Endothelial cell of umbilical vein (primary cell): ENCODE results near the gene ZNF837. TPM values are rescaled to one million over a fixed set of nuclear protein-coding genes. Genes with fewer than 3 reads are reported as not detected.

Experiments
- BruUV-seq: library from RNA; stranded (reverse); fragments of 400-500 nt; replicated peaks from 2 replicates; lab custom pipeline; 2021; lab: Mats Ljungman, UMichigan
- CTCF ChIA-PET: fragments of 300-600, 350-600 bp; sonication (Branson Sonifier 250); formaldehyde crosslinking; loops from one replicate; lab custom pipeline; 2021; ENCODE audit warnings: antibody characterized with exemption, inconsistent platforms; lab: Charles Lee
- POLR2A ChIA-PET: fragments of 300-600, 350-600 bp; sonication (Branson Sonifier 250); formaldehyde crosslinking; loops from one replicate; lab custom pipeline; 2021; ENCODE audit warnings: antibody characterized with exemption, inconsistent platforms; lab: Charles Lee
- DNase-seq: peaks from one replicate; pipeline ENCODE4 v3.0.0-alpha.2; 2011; ENCODE audit warnings: low read depth, low spot score
- FAIRE-seq: peaks from 2 replicates; lab custom pipeline; 2011; peaks lifted over from hg19 to GRCh38; lab: Jason Lieb, UNC
- H2AFZ ChIP-seq: 2 replicates; pipeline ENCODE4 v1.6.0; 2012; ENCODE audit warnings: low read depth, low read length, control low read depth, inconsistent platforms
- H3K27ac ChIP-seq: 2 replicates; pipeline ENCODE4 v1.5.1; 2011; ENCODE audit warnings: low read depth, mild to moderate bottlenecking, control low read depth, low read length, moderate library complexity; ENCODE audit not compliant: insufficient read depth
- H3K27me3 ChIP-seq, 2 experiments: 2 replicates each; pipeline versions ENCODE4 v1.6.0 to v1.6.1; 2011; ENCODE audit warnings: low read length in 2 of 2, mixed read lengths in 1 of 2; ENCODE audit not compliant: control insufficient read depth in 2 of 2, insufficient read depth in 2 of 2
- H3K36me3 ChIP-seq, 2 experiments: 2 replicates in 1 of 2; 3 replicates in 1 of 2; pipeline ENCODE4 v1.5.1; 2011; ENCODE audit warnings: low read length in 2 of 2, mild to moderate bottlenecking in 1 of 2, moderate library complexity in 1 of 2; ENCODE audit not compliant: control insufficient read depth in 2 of 2, insufficient read depth in 2 of 2; ENCODE audit errors: extremely low read depth in 1 of 2
- H3K4me1 ChIP-seq: 3 replicates; pipeline ENCODE4 v1.5.1; 2011; ENCODE audit warnings: mild to moderate bottlenecking, low read length; ENCODE audit not compliant: control insufficient read depth, insufficient read depth; ENCODE audit errors: extremely low read depth
- H3K4me2 ChIP-seq: 2 replicates; pipeline ENCODE4 v1.6.1; 2011; ENCODE audit warnings: low read length, control low read depth, mixed read lengths; ENCODE audit not compliant: insufficient read depth
- H3K4me3 ChIP-seq, 3 experiments: fragments of 200-600 bp in 1 of 3; sonication (generic), shearing (Covaris generic) in 1 of 3; replicated peaks in 1 of 3; 2 replicates each; pipeline ENCODE4 v1.5.1; 2011 to 2016; ENCODE audit warnings: control low read depth in 3 of 3, low read length in 3 of 3, mild to moderate bottlenecking in 2 of 3, inconsistent platforms in 1 of 3, low read depth in 1 of 3, moderate library complexity in 1 of 3; ENCODE audit not compliant: insufficient read depth in 1 of 3
- H3K79me2 ChIP-seq: 2 replicates; pipeline ENCODE4 v1.6.0; 2012; ENCODE audit warnings: low read length, inconsistent platforms; ENCODE audit not compliant: control insufficient read depth, insufficient read depth
- H3K9ac ChIP-seq: replicated peaks from 2 replicates; pipeline ENCODE3; 2011; ENCODE audit warnings: low read length, control low read depth; ENCODE audit not compliant: insufficient read depth; ENCODE audit errors: extremely low read depth
- H3K9me1 ChIP-seq: replicated peaks from 3 replicates; pipeline ENCODE4 v1.6.0; 2011; ENCODE audit warnings: mild to moderate bottlenecking, low read length; ENCODE audit not compliant: control insufficient read depth, insufficient read depth; ENCODE audit errors: extremely low read depth
- H3K9me3 ChIP-seq: replicated peaks from 2 replicates; pipeline ENCODE4 v1.5.1; 2012; ENCODE audit warnings: low read length, inconsistent platforms; ENCODE audit not compliant: control insufficient read depth, insufficient read depth
- H4K20me1 ChIP-seq: replicated peaks from 2 replicates; pipeline ENCODE3; 2011; ENCODE audit warnings: mild to moderate bottlenecking, low read length; ENCODE audit not compliant: control insufficient read depth, insufficient read depth; ENCODE audit errors: extremely low read depth
- CTCF ChIP-seq, 2 donors: IDR thresholded peaks; 1 replicate in 1 of 2; 2 replicates in 1 of 2; pipeline ENCODE4 v1.5.1; 2011; ENCODE audit warnings: low read length in 2 of 2, mild to moderate bottlenecking in 2 of 2, moderate library complexity in 2 of 2, control low read depth in 1 of 2, inconsistent platforms in 1 of 2, low read depth in 1 of 2; ENCODE audit not compliant: insufficient read depth in 1 of 2; ENCODE audit errors: extremely low read depth in 1 of 2
- EZH2 ChIP-seq: IDR thresholded peaks from 2 replicates; pipeline ENCODE4 v1.6.1; 2012; ENCODE audit warnings: borderline replicate concordance, low read depth, mild to moderate bottlenecking, moderate library complexity, low read length, inconsistent platforms; ENCODE audit not compliant: severe bottlenecking
- FOS ChIP-seq: IDR thresholded peaks from 2 replicates; pipeline ENCODE4 v1.6.1; 2011; ENCODE audit warnings: mild to moderate bottlenecking, low read length, moderate library complexity, borderline replicate concordance; ENCODE audit not compliant: insufficient read depth
- GATA2 ChIP-seq: IDR thresholded peaks from 2 replicates; pipeline ENCODE4 v1.7.0; 2011; ENCODE audit warnings: low read depth, mild to moderate bottlenecking, moderate library complexity, mixed read lengths, low read length; ENCODE audit not compliant: insufficient read length, insufficient read depth
- JUN ChIP-seq: IDR thresholded peaks from 2 replicates; pipeline ENCODE4 v1.6.1; 2011; ENCODE audit warnings: borderline replicate concordance, low read depth; ENCODE audit not compliant: insufficient read length, insufficient read depth
- MYC ChIP-seq: IDR thresholded peaks from one replicate; pipeline ENCODE4 v1.6.1; 2011; ENCODE audit warnings: mild to moderate bottlenecking, low read depth, low read length
- POLR2A ChIP-seq: IDR thresholded peaks from 2 replicates; pipeline ENCODE4 v1.6.1; 2012; ENCODE audit warnings: low read depth, mild to moderate bottlenecking, control low read depth, low read length
- POLR2AphosphoS5 ChIP-seq: IDR thresholded peaks from 2 replicates; pipeline ENCODE4 v1.6.1; 2012; ENCODE audit warnings: low read depth, mild to moderate bottlenecking, control low read depth, low read length, moderate library complexity; ENCODE audit not compliant: insufficient read depth
- dilution Hi-C: fragments of 300-500 bp; cut with MboI; formaldehyde crosslinking; loops from one replicate; pipeline ENCODE4 v1.15.0; 2019; ENCODE audit warnings: low sequenced_read_pairs; ENCODE audit not compliant: extremely low pct_ligation_motif_present
- intact Hi-C: fragments of 100-400 bp; cut with micrococcal nuclease; formaldehyde crosslinking; loops from one replicate; pipeline ENCODE4 v1.10.0; 2022
- polyA plus RNA-seq, 4 experiments: library from polyadenylated mRNA; depleted of rRNA in 3 of 4; stranded (reverse) in 3 of 4; unstranded in 1 of 4; fragments of >200 nt; gene quantifications; 2 replicates each; pipeline versions ENCODE4 v1.2.1 to v1.2.3, GENCODE V29; 2011 to 2012; ENCODE audit warnings: missing spikeins in 1 of 4
- total RNA-seq: library from RNA; stranded (reverse); gene quantifications from 2 replicates; pipeline ENCODE4 v1.2.3, GENCODE V29; 2021
- TF ChIP-seq, protein P1 (sequence below): IDR thresholded peaks from 2 replicates; pipeline ENCODE4 v1.6.1; 2011; ENCODE audit not compliant: insufficient read depth, insufficient read length

ZNF837 gene
- total and polyA plus RNA-seq, 2 donors (not counting 3 experiments of a cell fraction or from before 2014, with no cell fraction given) = 1.4 to 1.6 TPM

DNA sequence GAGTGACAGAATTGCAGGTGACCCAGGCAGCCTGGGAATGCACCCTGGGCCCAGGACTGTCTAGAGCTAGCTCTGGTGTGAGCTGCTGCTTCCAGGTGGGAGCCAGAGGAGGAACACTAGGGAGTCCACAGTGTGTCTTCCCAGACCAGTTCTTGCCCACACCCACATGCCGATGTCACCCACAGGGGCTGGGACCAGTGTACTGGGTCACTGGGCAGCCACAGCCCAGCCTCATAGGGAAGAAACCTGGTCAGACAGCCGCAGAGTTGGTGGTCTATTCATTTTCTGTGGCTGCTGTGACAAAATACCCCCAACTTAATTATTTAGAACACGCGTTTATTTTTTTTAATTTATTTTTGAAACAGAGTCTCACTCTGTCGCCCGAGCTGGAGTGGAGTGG lies 17.7 kb upstream of the ZNF837 start:
- Histone ChIP-seq H3K4me3 (no peak overlapping the region), H3K4me1 (peaks cover 12% of the 10 kb centered on the region), H3K9ac (no peak overlapping the region), H3K4me2 (no peak overlapping the region), H3K9me1 (no peaks in the 10 kb centered on the region), H3K9me3 (no peaks in the 10 kb centered on the region), H4K20me1 (no peaks in the 10 kb centered on the region), H3K27me3 (no peaks in the 10 kb centered on the region), H2AFZ (no peak overlapping the region), H3K79me2 (no peaks in the 10 kb centered on the region), H3K36me3 (peaks cover 6 to 13% of the 10 kb centered on the region in 2 experiments), H3K27ac (no peak overlapping the region)
- FAIRE-seq = no peak
- CTCF ChIA-PET = no interaction called here
- TF ChIP-seq EZH2 = no peak
- TF ChIP-seq FOS = no peak
- no peak for TF ChIP-seq GATA2
- BruUV-seq = no TSS peak
- DNase-seq = no peak
- intact Hi-C loops (no loop called here), dilution Hi-C loops (no loop called here)
- POLR2A ChIA-PET = no interaction called here

DNA sequence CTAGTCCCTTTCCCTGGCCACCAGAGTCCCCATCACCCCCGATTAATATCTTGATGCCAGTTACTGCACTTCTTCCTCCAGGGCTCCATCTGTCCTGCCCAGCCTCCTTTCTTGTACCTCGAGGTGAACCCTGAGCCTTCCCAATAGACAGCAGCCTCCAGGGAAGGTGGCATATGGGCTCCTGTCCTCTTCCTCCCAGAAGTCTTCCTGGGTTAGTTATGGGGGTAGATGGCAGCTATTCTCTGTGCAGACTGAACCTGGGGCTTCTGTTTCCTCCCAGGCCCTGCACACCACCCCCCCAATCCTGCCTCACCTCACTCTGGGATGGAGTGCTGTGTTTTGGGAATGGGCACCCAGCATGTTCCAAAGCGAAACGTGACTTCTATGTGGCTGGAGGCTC lies 17.3 kb upstream of the ZNF837 start:
- ChIA-PET CTCF (no interaction called here), POLR2A (no interaction called here)
- dilution Hi-C loops = no loop called here
- no peaks in the 10 kb centered on the region for H3K9me3 ChIP-seq
- no peaks in the 10 kb centered on the region for H3K27me3 ChIP-seq
- H3K79me2 ChIP-seq = no peaks in the 10 kb centered on the region
- H3K27ac ChIP-seq = no peak overlapping the region
- no peaks in the 10 kb centered on the region for H4K20me1 ChIP-seq
- H3K4me1 ChIP-seq = peaks cover 12% of the 10 kb centered on the region
- peaks cover 6 to 16% of the 10 kb centered on the region in 2 experiments for H3K36me3 ChIP-seq
- no TSS peak for BruUV-seq
- H3K9me1 ChIP-seq = no peaks in the 10 kb centered on the region
- intact Hi-C loops = no loop called here
- FAIRE-seq (no peak), DNase-seq (no peak)
- H2AFZ ChIP-seq = no peak overlapping the region
- TF ChIP-seq GATA2 (no peak), POLR2A (no peak), MYC (no peak), JUN (no peak), POLR2AphosphoS5 (no peak), CTCF (IDR thresholded peaks at IDR 0.05; ENCODE audit: extremely low read depth in 1 of 2, insufficient read depth in 1 of 2, low read depth in 1 of 2, low read length in 2 of 2) (no peak), EZH2 (no peak), FOS (no peak)
- TF ChIP-seq, protein P1, sequence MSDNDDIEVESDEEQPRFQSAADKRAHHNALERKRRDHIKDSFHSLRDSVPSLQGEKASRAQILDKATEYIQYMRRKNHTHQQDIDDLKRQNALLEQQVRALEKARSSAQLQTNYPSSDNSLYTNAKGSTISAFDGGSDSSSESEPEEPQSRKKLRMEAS = no peak
- H3K4me2 ChIP-seq = no peak overlapping the region
- H3K9ac ChIP-seq = no peak overlapping the region
- no peak overlapping the region for H3K4me3 ChIP-seq
